Inflammatory macrophage treated with lipopolysaccharide for 4 hours (primary cell): ENCODE measurements around the gene CYP2R1.

Experiments
- DNase-seq: peaks from one replicate; pipeline ENCODE4 v3.0.0-alpha.2; 2020

Gene CYP2R1, protein sequence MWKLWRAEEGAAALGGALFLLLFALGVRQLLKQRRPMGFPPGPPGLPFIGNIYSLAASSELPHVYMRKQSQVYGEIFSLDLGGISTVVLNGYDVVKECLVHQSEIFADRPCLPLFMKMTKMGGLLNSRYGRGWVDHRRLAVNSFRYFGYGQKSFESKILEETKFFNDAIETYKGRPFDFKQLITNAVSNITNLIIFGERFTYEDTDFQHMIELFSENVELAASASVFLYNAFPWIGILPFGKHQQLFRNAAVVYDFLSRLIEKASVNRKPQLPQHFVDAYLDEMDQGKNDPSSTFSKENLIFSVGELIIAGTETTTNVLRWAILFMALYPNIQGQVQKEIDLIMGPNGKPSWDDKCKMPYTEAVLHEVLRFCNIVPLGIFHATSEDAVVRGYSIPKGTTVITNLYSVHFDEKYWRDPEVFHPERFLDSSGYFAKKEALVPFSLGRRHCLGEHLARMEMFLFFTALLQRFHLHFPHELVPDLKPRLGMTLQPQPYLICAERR

DNA sequence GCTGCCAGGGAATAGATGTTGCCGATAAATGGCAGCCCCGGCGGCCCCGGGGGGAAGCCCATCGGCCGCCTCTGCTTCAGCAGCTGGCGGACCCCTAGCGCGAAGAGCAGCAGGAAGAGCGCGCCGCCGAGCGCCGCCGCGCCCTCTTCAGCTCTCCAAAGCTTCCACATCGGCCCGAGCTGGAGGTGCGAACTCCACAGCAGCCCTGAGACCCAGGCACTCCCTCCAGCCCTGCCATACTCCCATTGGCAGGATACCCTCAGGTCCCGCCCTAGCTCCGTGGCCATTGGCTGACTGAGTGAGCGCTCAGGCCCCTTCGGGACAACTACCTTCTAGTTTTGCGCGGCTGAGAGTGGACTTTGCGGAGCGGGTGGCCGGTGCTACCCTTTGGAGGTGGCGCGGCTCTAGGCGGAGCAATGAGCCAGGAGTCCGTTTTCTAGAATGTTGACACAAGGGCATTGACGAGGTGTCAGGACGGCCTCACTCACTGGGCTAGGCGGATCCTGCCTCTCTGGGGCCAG is at the start of gene CYP2R1:
CYP2R1 (minus strand) TSS at position 196 of the 521 bp plus-strand sequence; CDS start at position 170, 26 bp downstream.
- peak; percentile 97 for DNase-seq

DNA sequence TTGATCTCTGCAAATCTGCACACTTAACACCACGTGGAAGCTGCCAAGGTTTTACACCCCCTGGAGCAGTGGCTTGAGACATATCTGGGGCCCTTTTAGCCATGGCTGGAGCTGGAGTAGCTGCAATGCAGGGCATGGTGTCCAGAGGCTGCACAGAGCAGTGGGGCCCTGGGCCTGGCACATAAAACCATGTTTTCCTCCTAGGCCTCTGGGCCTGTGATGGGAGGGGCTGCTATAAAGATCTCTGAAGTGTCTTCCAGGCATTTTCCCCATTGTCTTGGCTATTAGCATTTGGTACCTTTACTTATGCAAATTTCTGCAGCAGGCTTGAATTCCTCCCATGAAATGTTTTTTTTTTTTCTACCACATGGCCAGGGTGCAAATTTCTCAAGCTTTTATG is 46.9 kb upstream of the CYP2R1 start:
- no peak for DNase-seq

DNA sequence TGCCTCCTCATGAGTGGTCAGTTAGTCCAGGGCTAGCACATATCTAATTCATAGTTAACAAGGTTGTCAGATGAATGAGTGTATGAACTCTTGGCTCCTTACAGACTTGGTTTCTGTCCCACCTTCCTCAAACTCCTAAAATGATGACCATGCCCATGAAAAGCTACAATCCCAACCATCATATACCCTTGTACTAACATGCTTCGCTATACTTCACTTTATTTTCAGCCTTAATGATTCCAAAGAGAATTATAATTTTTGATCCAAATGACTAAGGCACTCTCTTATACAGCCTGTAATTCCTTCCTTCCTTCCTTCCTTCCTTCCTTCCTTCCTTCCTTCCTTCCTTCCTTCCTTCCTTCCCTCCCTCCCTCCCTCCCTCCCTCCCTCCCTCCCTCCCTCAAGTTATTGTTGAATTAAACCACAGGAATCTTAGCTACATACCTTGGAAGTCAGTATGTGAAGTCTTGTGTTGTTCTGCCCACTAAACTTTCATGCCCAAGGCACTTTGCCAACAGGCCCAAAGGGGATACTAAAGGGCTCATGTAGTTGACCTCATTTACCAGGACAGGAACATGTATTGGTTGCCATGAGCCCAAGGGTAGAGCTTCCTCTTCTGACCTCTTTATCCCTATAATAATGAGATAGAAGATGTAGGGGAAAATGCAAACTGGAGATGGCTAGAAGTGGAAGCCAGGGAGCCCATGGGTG is 42.8 kb upstream of the CYP2R1 start:
- no peak for DNase-seq

DNA sequence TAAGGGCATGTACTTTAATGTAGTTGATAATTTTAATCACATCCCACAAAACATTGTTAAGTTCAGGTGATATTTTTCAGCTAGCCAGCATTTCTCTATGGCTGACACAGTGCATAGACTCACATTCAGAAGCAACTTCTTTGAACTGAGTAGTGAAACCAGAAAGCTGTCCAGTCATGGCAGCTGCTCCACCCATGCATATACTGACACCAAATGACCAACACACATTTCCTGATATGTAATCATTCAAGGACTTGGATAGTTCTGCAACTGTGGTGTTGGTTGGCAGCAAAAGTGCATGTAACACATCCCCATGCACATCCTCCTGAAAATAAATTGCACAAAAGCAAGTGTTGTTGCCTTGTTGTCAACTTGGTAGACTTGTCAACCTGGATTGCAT is 40.4 kb upstream of the CYP2R1 start:
- no peak for DNase-seq

DNA sequence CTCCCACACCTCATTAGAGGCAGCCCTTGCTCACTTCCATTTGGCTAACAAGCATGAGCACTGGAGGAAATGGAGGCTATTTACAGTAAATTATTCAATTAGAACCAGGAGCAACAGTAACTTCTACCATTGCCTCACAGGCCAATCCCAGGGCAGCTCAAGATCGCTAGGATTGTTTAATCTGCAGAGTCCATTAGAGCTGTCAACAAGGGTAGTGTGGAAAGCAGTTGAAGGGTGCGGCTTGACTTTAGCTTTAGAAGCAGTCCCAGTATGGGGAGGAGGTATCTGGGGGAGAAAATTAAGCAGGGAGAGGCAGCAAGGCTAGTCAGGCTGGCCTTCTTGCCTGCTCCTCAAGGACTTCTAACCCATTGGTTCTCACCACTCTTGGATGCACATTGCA is 38.3 kb upstream of the CYP2R1 start:
- DNase-seq: no peak

DNA sequence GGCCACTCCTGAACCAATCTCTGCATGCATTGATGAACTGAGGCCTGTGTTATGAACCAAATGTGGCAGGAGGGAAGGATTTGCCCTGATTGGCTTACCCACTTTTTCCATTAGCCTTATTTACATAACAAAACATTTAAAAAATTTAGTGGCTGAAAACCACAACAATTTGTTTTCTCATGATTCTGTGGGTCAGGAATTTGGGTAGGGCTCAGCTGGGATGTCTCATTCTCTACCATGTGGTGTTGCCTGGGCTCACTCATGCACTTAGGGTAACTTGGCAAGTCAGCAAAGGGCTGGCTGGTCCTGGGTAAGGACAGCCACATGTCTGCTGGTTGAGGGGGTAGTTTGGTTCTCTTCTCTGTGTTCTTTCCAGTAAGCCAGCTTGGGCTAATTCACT is 35.1 kb upstream of the CYP2R1 start:
- no peak for DNase-seq

DNA sequence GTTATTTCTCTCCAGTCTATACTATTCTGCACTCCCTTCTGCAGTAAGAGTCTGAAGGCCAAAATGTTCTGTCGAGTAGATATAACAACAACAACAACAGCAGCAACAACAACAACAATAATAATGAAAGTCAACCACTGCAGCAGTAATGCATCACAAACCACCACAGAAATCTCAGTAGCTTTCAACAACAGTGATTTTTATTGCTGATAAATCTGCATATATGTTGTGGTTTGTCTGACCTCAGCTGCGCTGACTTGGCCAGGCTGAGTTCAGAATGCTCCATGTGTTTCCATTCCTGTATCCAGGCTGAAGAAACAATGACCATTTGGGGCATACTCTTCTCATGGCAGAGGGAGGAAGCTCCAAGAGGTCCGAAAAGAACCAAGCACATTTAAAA is 32.3 kb upstream of the CYP2R1 start:
- no peak for DNase-seq

DNA sequence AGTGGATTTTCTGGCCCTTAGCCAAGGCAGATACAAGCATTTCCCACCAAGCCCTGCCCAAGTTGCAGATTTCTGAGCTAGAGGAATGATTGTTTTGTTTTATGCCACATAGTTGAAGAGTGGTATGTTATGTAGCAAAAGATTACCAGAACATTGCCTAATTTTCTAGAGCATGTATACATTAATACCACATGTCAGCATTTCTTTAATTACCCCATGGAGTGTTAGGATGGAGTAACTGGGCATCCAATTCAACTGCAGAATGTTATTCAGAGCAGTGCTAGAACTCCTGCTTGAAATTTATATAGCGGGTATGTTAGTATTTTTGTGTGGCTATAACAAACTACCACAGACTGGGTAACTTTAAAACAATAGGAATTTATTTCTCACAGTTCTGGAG is 24.4 kb upstream of the CYP2R1 start:
- DNase-seq: no peak

DNA sequence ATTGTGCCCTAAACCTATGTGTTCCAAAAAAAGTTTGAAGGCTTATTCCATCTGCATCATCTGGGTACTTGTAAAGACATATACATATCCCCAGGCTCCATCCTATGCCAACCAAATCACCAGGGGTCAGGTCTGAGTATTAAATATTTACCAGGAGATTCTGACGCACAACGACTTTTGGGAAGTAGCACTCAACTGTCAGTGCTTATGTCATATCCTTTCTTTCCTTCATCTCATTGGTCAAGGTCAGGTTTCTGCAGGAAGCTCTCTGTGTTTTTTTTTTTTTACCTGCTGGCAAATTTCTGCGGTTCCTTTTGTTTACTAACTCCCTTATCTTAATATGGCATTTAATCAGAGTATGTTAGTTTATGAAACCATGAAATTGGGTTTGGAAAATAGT is 22.5 kb upstream of the CYP2R1 start:
- no peak for DNase-seq

DNA sequence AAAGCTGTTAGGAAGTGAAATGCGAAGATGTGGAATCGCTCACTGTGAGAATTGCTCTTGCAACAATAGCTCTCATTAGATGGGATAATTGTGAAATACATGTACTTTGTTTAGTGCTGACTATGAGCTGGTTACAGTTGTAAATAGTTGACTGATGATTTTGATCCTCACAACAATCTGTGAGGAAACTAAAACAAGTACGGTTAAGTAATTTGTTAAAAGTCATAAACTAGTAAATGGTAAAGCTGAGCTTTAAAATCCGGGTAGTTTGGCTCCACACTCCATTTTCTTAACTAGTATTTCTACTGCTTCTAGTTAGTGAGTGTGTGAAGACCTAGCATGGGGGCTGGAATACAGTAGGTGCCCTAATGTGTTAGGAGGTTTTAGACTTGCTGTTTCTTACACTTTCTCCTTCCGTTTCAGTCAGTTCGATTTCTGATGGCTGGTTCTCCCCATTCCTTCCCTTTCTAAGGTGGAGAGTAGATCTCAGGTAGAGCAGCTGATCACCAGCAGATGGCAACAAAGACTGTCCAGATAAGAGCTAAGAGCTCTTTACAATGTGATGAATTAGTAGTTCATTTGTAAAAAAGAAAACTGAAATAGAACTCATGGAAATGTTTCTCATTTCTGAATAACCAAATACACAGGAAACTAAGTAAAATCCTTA is 16.3 kb upstream of the CYP2R1 start:
- peak; percentile 27 for DNase-seq

DNA sequence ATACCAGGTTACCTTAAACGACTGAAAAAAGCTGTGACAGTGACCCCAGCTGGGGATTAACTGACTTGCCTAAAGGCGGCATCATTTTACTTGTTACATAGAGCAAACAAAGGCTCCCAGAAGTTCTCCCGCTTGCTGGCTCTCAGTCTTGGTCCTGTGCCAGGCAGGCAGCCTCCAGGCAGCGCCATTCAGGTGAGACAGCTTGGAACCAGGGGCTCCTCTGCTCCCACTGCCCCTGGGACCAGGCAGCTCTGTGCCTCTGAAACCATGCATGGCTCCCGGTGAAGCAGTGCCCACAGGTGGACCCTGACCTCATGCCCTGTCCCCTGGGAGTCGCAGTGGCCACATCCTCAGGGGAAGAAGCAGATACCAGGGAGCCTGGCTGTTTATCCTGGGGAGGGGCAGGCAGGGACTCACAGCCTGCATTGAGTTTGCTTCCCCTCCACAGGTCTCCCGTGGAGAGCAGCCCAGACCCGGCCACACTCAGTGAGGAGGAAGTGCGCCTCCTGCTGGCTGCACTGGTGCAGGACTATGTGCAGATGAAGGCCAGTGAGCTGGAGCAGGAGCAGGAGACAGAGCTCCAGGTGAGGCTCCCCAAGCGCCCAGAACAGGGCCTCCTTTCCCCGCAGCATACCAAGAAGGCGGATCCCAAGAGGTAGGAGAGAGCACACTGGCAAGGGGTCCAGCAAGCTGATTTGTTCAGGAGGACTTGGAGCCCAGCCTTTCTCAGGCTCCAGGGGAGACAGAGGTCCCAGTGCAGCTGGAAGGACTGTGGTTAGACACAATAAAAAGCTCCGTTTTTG is 15.6 kb upstream of the CYP2R1 start:
- DNase-seq: peak; percentile 73

DNA sequence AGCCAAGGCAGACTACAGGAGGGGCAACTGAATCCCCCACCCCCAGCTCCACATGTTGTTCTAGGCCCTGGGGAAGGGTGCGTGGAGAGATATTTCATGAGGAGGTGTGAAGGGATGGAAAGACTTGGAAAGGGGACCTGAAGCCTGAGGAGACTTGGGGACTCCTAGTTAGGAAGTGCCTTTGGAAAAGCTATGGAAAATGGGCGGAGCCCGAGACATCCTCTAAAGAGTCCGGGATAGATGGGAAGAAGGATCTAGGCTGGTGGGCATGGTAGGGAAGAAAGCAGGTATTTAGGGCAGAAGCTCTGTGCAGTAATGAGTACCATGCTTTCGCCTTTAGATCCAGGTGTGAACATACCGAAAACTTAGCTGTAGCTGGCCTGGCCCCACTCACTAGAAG is 15.0 kb upstream of the CYP2R1 start:
- no peak for DNase-seq

DNA sequence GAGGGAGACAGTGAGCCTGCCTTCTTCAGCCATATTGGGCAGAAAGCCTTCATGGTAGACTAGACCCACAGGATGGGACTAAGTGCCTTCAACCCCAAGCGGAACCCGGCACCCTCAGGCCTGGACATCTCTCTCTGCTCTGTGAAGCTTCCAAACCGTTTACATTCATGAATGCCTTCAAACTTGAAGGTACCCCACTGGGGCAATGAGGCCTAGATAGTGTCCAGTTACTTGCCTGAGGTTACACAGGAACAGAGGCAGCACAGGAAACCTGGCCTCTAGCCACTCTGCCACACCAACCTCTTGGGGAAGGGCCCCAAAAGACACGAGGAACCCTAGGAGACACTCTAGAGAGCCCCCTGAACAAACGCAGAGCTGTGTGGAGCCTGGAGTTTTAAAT is 14.5 kb upstream of the CYP2R1 start:
- DNase-seq: no peak

DNA sequence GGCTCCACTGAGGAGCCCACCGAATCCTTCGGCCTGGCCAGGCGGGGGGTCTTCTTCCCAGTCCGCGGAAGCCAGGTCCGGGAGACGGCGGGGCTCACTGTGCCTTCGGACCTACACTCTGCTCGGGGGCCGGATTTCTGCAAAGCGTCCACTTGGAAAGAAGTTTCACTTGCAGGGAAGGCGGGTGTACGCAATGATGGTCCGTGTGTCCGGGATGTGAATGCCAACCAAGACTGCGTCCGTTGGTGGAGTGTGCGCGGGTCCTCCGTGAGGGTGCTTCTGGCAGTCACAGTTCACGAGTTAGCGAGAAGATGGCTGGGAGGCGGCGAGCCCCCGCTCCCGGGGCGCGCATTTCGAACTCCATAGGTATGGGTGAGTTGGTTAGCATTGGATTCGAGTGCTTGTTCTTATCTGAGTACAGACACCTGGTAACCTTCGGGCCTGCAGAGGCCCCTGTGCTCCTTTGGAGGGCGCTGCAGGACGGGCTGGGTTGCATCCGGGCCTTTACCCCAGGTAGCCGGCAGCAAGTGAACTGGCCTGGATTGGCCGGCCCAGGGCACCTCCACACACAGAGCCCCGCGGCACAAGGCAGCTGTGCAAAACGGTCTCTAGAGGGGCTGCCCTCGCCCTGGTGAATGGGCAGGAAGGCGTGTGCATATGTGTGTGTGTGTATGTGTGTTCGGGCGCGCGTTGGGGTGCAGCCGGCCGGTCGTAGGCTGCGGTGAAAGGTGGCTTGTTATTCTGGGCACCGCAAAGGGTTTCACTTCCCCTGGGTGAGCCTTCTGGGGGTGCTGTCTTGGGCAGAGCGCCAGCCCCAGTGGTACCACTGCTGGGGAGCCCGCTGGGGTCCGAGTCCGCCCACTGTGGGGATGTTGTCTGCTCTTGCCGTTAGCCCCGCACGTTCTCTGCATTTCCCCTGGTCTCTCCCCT is 13.3 kb upstream of the CYP2R1 start:
- peak; percentile 49 for DNase-seq

DNA sequence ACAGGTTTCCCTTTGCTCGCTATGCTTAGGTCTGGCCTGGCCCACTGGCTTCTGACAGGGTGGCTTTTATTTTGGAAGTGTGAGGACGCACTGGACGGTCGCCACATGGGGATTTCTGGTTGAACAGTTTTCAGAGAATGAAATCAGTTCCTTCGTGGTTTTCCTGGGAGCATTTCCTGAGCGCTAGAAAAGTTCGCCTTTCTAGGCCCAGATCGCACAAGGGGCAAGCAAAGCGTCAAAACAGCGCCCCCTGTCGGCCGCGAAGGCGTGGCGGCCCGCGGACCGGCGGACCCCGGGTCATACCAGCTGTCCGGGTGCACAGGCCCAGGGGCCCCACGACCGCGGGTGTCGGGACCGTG is 12.7 kb upstream of the CYP2R1 start:
- DNase-seq: peak; percentile 71

DNA sequence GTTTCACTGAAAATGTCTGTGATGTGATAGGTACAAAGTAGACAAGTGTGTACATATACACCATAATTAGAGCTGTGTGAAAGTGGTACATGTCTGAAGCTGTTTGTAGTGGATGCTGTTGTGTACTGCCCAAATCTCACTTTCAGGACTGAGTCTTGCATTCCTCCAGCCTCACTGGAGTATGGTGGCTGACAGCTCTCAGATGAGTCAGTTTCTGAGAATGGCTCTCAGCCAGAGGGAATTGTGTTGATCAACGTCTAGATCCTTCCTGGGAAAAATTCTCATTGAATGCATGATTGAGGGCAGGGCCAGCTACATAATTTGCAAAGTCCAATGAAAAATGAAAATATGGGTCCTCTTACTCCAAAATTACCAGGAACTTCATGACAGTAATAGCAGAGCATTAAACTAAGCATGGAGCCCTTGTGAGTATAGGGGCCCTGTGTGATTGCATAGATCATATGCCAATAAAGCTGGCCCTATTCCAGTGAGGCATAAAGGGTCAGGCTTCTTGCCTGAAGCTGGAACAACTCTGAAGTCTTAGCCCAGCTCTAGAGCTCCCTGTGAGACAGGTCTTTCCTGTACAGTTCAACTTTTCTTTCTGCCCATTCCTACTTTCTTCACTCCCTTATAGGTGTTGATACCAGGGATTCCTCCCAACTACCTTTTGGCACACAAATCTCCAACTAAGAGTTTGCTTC is 10.8 kb upstream of the CYP2R1 start:
- DNase-seq: no peak

DNA sequence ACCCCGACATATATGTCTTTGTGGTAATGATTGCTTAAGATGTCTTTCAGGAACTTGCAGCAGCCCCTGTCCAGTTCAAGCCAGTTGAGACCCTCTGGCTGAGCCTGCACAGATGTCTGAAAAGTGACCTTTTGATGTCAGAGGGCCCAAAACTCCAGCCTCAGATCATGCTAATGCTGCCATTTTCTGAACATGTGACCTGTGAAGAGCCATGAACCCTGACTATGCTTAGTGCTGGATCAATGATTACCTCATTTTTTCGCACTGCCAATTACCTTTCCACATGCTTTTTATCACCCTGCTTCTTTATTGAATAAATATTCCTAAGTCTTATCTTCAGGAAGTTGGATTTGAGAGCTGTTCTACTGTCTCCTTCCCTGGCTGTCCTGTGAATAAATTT is 6.9 kb upstream of the CYP2R1 start:
- no peak for DNase-seq

DNA sequence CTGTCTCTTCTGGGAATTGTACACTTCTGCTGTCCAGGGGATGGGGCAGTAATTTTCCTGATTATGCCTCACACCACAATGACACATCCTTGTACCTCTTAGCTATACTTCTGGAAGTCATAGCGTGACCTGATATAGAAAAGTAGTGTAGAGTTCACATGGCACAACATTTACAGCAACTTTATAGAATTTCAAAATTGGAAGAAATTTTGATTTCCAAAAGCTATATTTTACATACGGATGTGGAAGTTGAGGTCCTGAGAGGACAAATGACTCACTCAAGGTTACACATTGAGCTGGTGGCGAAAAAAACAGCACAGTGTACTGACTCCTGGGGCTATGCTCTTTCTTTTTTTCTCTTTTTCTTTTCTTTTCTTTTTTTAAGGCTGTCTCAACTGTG is 6.3 kb upstream of the CYP2R1 start:
- peak; percentile 67 for DNase-seq

DNA sequence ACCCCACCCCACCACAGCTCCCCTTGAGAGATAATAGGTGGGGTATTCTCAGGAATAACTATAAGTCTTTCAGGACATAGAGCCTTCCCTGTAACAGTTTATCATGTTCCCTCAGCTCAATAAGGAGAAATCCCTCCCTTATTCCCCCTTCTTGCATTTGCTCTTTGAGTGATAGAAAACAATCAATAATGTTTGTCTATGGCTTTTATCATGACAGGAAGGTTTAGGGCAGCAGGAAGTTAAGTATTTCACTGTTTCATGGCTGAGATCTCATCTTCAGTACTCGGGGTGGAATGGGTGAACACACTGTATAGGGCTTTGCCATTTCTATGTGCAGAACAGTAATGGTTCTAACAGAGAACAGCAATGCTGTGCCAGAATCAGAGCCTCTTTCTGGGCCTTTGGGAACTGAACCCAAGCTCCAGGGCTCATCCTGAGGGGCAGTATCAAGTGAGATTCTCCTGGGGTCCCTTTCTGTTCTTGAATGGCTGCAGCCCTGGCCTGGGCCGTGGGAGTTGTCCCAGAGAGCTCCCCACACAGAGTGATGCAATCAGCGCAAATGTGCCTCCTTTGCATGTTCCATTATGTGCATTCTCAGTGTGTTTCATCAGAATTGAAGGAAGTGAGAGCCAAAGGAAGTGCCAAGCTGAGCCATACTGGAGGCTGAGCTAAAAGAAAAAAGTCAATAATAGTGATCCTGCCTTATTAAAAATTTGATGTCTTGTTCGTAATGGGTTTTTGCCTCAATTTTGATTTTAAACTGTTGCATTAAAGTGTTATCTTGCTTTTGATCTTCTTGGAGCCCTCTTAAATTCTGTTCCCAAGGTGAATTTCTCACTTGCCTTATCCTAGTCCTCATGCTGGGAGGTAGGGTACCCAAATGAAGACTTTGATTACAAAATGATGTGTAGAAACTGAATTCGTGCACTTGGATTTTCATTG is 2.9 kb upstream of the CYP2R1 start:
- peak; percentile 91 for DNase-seq

DNA sequence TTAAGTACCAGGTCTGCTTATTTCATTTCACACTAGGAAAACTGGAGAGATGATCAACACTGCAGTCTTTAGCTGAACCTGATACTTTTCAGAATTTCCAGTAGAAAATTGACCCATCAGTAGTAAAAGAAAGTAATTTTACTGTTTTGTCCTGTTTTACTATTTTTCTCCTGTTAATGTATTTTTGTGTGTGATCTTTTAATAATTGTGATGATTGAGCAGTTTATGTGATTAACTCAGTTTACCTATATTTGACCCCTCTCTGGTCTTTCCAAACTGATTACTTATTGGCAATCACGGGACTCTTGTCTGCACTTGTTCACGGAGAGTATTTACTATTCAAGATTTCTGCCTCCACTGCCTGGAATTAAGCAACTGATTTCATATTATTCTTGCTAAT is 546 bp upstream of the CYP2R1 start:
- no peak for DNase-seq
